Measurements from ENCODE around the gene HOXB5. TPM values are rescaled to one million over a fixed set of nuclear protein-coding genes. Genes with fewer than 3 reads are reported as not detected.

Gene HOXB5
- total RNA-seq, 1 donor from 2014 or later = not detected

DNA sequence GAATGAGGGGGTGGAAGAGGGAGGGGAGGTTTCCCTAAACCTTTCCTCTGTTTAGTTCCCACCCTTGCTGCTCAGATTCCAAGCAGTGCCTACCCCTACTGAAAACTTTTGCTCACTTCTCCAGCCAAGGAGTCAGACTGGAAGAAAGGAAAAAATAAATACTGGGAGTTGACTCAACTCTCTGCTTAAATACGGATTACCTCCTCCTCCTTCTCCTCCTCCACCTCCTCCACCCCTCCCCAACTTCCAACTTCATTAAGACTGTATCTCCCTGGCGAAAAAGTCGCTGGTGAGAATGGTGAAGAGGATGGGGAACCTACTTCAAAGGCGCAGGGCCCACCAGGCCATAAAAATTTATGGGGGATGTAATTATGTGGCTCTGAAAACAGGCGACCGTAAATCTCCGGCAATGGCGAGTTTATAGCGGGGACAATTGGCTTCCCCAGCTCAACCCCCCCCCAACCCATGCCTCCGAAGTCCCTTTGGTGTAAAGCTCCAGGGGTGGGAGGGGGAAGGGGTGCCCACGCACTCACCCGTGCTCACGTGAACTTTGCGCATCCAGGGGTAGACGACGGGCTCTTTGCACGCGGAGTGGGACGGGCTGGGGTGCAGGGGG lies 16.1 kb downstream of the HOXB5 start:
- no peak overlapping the region for H3K4me3 Mint-ChIP-seq (ENCODE audit: unreplicated experiment)
- Histone ChIP-seq H3K4me1 (ENCODE audit: insufficient read depth, low read length) (peaks cover 13% of the 10 kb centered on the region), H3K4me3 (ENCODE audit: insufficient read depth, low read depth, low read length) (peak overlapping the region; percentile 58), H2AFZ (ENCODE audit: low read depth, low read length) (no peak overlapping the region), H3K36me3 (ENCODE audit: insufficient read depth, low read length) (no peaks in the 10 kb centered on the region), H3K27me3 (ENCODE audit: insufficient read depth, low read length) (peaks cover 88% of the 10 kb centered on the region), H3K4me2 (ENCODE audit: low read length) (peak overlapping the region; percentile 80), H3K9me3 (ENCODE audit: insufficient read depth, low read depth, low read length) (no peaks in the 10 kb centered on the region), H3K79me2 (ENCODE audit: insufficient read depth, low read length) (peaks cover 75% of the 10 kb centered on the region), H3K27ac (ENCODE audit: low read depth, low read length) (peak overlapping the region; percentile 77), H4K20me1 (ENCODE audit: insufficient read depth, low read length) (peaks cover 4% of the 10 kb centered on the region), H3K9ac (ENCODE audit: low read length) (peak overlapping the region; percentile 81)
- H3K4me1 Mint-ChIP-seq (ENCODE audit: low read depth, unreplicated experiment) = no peaks in the 10 kb centered on the region
- H3K27ac Mint-ChIP-seq (ENCODE audit: unreplicated experiment) = no peak overlapping the region
- peaks cover 28% of the 10 kb centered on the region for H3K9me3 Mint-ChIP-seq (ENCODE audit: unreplicated experiment)
- peaks cover 3% of the 10 kb centered on the region for H3K36me3 Mint-ChIP-seq (ENCODE audit: low read depth, unreplicated experiment)
- DNase-seq (ENCODE audit: low read depth) (no peak), FAIRE-seq (no peak)
- peaks cover 64% of the 10 kb centered on the region for H3K27me3 Mint-ChIP-seq (ENCODE audit: low read depth, unreplicated experiment)
- TF ChIP-seq EZH2 (IDR thresholded peaks at IDR 0.05; ENCODE audit: insufficient read depth, low read length) = peak; percentile 65
- TF ChIP-seq, protein P1, sequence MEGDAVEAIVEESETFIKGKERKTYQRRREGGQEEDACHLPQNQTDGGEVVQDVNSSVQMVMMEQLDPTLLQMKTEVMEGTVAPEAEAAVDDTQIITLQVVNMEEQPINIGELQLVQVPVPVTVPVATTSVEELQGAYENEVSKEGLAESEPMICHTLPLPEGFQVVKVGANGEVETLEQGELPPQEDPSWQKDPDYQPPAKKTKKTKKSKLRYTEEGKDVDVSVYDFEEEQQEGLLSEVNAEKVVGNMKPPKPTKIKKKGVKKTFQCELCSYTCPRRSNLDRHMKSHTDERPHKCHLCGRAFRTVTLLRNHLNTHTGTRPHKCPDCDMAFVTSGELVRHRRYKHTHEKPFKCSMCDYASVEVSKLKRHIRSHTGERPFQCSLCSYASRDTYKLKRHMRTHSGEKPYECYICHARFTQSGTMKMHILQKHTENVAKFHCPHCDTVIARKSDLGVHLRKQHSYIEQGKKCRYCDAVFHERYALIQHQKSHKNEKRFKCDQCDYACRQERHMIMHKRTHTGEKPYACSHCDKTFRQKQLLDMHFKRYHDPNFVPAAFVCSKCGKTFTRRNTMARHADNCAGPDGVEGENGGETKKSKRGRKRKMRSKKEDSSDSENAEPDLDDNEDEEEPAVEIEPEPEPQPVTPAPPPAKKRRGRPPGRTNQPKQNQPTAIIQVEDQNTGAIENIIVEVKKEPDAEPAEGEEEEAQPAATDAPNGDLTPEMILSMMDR (IDR thresholded peaks at IDR 0.05; ENCODE audit: insufficient read depth, low read depth, low read length) = no peak

DNA sequence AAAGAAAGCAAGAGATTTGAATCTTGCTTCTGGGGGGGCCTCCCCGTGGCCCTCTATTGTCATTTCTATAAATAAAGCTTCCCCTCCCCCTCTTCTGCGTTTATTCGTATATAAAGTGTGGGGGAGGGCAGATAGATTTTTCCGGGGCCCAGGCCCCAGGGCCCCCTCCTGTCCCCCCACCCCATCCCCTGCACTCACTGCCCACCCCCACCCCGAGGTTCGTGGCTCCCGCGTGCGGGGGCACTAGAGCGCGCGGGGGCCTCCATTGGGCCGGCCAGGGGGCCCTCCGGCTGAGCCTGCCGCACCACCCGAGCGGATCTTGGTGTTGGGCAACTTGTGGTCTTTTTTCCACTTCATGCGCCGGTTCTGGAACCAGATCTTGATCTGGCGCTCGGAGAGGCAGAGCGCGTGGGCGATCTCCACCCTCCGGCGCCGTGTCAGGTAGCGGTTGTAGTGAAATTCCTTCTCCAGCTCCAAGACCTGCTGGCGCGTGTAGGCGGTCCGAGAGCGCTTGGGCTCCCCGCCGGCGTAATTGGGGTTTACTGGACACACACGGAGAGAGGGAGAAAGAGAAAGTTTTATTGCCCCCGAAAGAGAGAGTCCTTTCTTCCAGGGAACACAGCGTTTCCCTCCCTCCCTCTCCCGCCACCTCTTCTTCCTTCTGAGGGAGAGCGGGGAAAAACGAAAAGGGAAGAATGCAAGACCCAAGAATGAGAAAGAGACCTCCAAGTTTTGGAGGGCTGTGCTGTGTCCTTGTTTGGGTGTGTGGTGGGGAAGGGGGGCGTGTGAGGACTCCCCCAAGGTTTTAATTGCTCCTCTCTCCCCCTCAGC lies 16.9 kb downstream of the HOXB5 start:
- Histone ChIP-seq H3K27me3 (ENCODE audit: insufficient read depth, low read length) (peaks cover 89% of the 10 kb centered on the region), H3K4me1 (ENCODE audit: insufficient read depth, low read length) (peaks cover 17% of the 10 kb centered on the region), H3K4me3 (ENCODE audit: insufficient read depth, low read depth, low read length) (peak overlapping the region; percentile 58), H3K9ac (ENCODE audit: low read length) (peak overlapping the region; percentile 81), H3K9me3 (ENCODE audit: insufficient read depth, low read depth, low read length) (no peaks in the 10 kb centered on the region), H3K4me2 (ENCODE audit: low read length) (peak overlapping the region; percentile 80), H2AFZ (ENCODE audit: low read depth, low read length) (no peak overlapping the region), H3K27ac (ENCODE audit: low read depth, low read length) (peak overlapping the region; percentile 77), H4K20me1 (ENCODE audit: insufficient read depth, low read length) (peaks cover 4% of the 10 kb centered on the region), H3K79me2 (ENCODE audit: insufficient read depth, low read length) (peaks cover 80% of the 10 kb centered on the region), H3K36me3 (ENCODE audit: insufficient read depth, low read length) (no peaks in the 10 kb centered on the region)
- Mint-ChIP-seq H3K36me3 (ENCODE audit: low read depth, unreplicated experiment) (peaks cover 3% of the 10 kb centered on the region), H3K27ac (ENCODE audit: unreplicated experiment) (no peak overlapping the region), H3K4me3 (ENCODE audit: unreplicated experiment) (no peak overlapping the region), H3K27me3 (ENCODE audit: low read depth, unreplicated experiment) (peaks cover 58% of the 10 kb centered on the region), H3K9me3 (ENCODE audit: unreplicated experiment) (peaks cover 25% of the 10 kb centered on the region), H3K4me1 (ENCODE audit: low read depth, unreplicated experiment) (no peaks in the 10 kb centered on the region)
- FAIRE-seq = no peak
- peak; percentile 87 for DNase-seq (ENCODE audit: low read depth)
- TF ChIP-seq, protein P1 (IDR thresholded peaks at IDR 0.05; ENCODE audit: insufficient read depth, low read depth, low read length) = no peak
- peak; percentile 30 for TF ChIP-seq EZH2 (IDR thresholded peaks at IDR 0.05; ENCODE audit: insufficient read depth, low read length)
